ENCODE data around the gene TARS2.

TARS2 gene

DNA sequence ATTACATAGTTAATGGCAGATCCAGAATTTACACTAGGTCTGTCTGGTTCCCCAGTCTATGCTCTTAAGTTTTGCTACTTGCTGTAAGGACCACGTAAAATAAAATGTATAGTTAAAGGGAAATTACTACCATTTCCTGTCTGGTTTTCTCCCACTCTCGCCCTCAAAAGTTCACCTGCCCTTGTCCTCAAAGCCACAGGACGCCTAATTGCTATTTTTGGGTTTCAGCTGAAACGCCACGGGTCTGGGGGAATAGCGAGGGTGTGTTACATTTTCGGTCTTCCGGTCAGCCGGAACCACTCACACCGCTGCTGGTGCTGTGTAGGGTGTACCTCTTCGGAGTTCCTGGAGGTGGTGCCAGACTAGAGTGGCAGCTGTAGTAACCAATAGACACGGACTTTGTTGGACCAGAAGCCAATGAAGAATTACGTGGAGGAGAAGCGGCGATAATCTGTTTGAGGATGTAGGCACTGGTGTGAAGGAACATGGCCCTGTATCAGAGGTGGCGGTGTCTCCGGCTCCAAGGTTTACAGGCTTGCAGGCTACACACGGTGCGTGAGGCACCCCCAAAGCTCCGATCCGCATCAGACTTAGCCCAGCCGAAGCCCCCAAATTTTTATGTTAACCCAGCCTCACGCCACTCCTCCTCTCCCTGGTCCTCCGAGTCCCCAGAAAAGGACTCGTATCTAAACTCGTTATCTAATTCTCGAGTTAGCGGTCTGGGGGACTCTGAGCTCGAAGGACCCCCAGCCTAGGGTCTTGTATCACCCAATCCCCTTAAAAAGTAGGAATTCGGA is at the start of gene TARS2:
Gene TARS2, plus strand, starts transcription at position 454 of the 797 bp plus-strand sequence. Its CDS starts 32 bp downstream, at position 486.
- H3K9me3 ChIP-seq (ENCODE audit: severe bottlenecking) = no peaks in the 10 kb centered on the region
- ATAC-seq (ENCODE audit: low read depth) (peak; percentile 99), DNase-seq (ENCODE audit: low spot score) (peak; percentile 89)
- TF ChIP-seq CTCF (IDR thresholded peaks at IDR 0.05; ENCODE audit: poor library complexity, severe bottlenecking) = no peak
- peak within 1 kb of the TSS; percentile 53 for H3K4me3 ChIP-seq (ENCODE audit: severe bottlenecking)
- H3K27ac ChIP-seq (ENCODE audit: poor library complexity, severe bottlenecking) = peak within 1 kb of the TSS; percentile 37
- H3K36me3 ChIP-seq (ENCODE audit: low read depth) = peaks cover 35% of the 10 kb centered on the region
- no peaks in the 10 kb centered on the region for H3K27me3 ChIP-seq (ENCODE audit: insufficient read depth, poor library complexity, severe bottlenecking)
- peaks cover 11% of the 10 kb centered on the region for H3K4me1 ChIP-seq (ENCODE audit: insufficient read depth, poor library complexity, severe bottlenecking)

DNA sequence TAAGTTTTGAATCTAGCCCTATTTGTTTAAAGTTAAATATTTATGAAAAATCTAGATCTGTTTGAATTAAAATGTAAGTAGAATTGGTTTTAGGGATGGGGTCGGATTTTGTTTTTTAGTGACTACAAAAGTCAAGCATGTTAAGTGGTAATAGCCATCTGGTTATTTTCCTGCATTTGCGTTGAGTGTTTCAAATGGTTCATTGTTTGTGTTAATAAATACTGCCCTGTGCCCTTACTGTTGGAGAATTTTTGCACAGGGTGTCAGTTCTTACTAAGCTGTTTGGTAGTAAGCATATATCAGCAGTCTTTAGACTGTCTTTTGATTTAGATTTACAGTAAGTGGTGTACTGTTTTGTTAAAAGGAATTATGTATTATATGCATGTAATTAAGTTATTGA is 46.1 kb upstream of the TARS2 start:
- Histone ChIP-seq H3K27me3 (ENCODE audit: insufficient read depth, poor library complexity, severe bottlenecking) (no peaks in the 10 kb centered on the region), H3K36me3 (ENCODE audit: low read depth) (peaks cover 39% of the 10 kb centered on the region), H3K9me3 (ENCODE audit: severe bottlenecking) (no peaks in the 10 kb centered on the region), H3K27ac (ENCODE audit: poor library complexity, severe bottlenecking) (no peak overlapping the region), H3K4me3 (ENCODE audit: severe bottlenecking) (no peak overlapping the region), H3K4me1 (ENCODE audit: insufficient read depth, poor library complexity, severe bottlenecking) (no peaks in the 10 kb centered on the region)
- ATAC-seq (ENCODE audit: low read depth) (no peak), DNase-seq (ENCODE audit: low spot score) (no peak)
- TF ChIP-seq CTCF (IDR thresholded peaks at IDR 0.05; ENCODE audit: poor library complexity, severe bottlenecking) = no peak

GRCh38 chr1:150444232-150444631 is 43.0 kb upstream of the TARS2 start:
- no peaks in the 10 kb centered on the region for H3K27me3 ChIP-seq (ENCODE audit: insufficient read depth, poor library complexity, severe bottlenecking)
- no peak for TF ChIP-seq CTCF (IDR thresholded peaks at IDR 0.05; ENCODE audit: poor library complexity, severe bottlenecking)
- no peak overlapping the region for H3K27ac ChIP-seq (ENCODE audit: poor library complexity, severe bottlenecking)
- no peak for ATAC-seq (ENCODE audit: low read depth)
- DNase-seq (ENCODE audit: low spot score) = no peak
- no peak overlapping the region for H3K4me3 ChIP-seq (ENCODE audit: severe bottlenecking)
- no peaks in the 10 kb centered on the region for H3K4me1 ChIP-seq (ENCODE audit: insufficient read depth, poor library complexity, severe bottlenecking)
- H3K9me3 ChIP-seq (ENCODE audit: severe bottlenecking) = no peaks in the 10 kb centered on the region
- H3K36me3 ChIP-seq (ENCODE audit: low read depth) = peaks cover 56% of the 10 kb centered on the region

GRCh38 chr1:150456146-150456647 is 31.0 kb upstream of the TARS2 start:
- H3K36me3 ChIP-seq (ENCODE audit: low read depth) = peaks cover 46% of the 10 kb centered on the region
- no peaks in the 10 kb centered on the region for H3K27me3 ChIP-seq (ENCODE audit: insufficient read depth, poor library complexity, severe bottlenecking)
- DNase-seq (ENCODE audit: low spot score) (no peak), ATAC-seq (ENCODE audit: low read depth) (no peak)
- no peak for TF ChIP-seq CTCF (IDR thresholded peaks at IDR 0.05; ENCODE audit: poor library complexity, severe bottlenecking)
- H3K27ac ChIP-seq (ENCODE audit: poor library complexity, severe bottlenecking) = no peak overlapping the region
- H3K9me3 ChIP-seq (ENCODE audit: severe bottlenecking) = no peaks in the 10 kb centered on the region
- no peak overlapping the region for H3K4me3 ChIP-seq (ENCODE audit: severe bottlenecking)
- H3K4me1 ChIP-seq (ENCODE audit: insufficient read depth, poor library complexity, severe bottlenecking) = no peaks in the 10 kb centered on the region

- Histone ChIP-seq H3K9me3 (ENCODE audit: severe bottlenecking) (no peaks in the 10 kb centered on the region), H3K27ac (ENCODE audit: poor library complexity, severe bottlenecking) (no peak overlapping the region), H3K36me3 (ENCODE audit: low read depth) (peaks cover 53% of the 10 kb centered on the region), H3K27me3 (ENCODE audit: insufficient read depth, poor library complexity, severe bottlenecking) (no peaks in the 10 kb centered on the region), H3K4me3 (ENCODE audit: severe bottlenecking) (no peak overlapping the region), H3K4me1 (ENCODE audit: insufficient read depth, poor library complexity, severe bottlenecking) (no peaks in the 10 kb centered on the region)
- TF ChIP-seq CTCF (IDR thresholded peaks at IDR 0.05; ENCODE audit: poor library complexity, severe bottlenecking) = peak; percentile 85
- no peak for DNase-seq (ENCODE audit: low spot score)
- ATAC-seq (ENCODE audit: low read depth) = peak; percentile 35; the same call in 1 of the 3 replicates
These were observed 22.8 kb upstream of the TARS2 start for GRCh38 chr1:150464422-150464826.

Data from RWPE2 (cell line).